Measurements from ENCODE around the gene STRIP2. TPM values are rescaled to one million over a fixed set of nuclear protein-coding genes. Genes with fewer than 3 reads are reported as not detected.

STRIP2 gene
- total and polyA plus RNA-seq, 9 of the 15 experiments (the other 6 are each of a cell fraction or from before 2014, with no cell fraction given): 10.1 to 81.8 (median 42.3) TPM

- TF ChIP-seq PRDM10 (IDR thresholded peaks at IDR 0.05; ENCODE audit: partially characterized antibody): peak; percentile 70
- TF ChIP-seq MCM5 (IDR thresholded peaks at IDR 0.05; ENCODE audit: low read depth): no peak
- TF ChIP-seq, protein P1, sequence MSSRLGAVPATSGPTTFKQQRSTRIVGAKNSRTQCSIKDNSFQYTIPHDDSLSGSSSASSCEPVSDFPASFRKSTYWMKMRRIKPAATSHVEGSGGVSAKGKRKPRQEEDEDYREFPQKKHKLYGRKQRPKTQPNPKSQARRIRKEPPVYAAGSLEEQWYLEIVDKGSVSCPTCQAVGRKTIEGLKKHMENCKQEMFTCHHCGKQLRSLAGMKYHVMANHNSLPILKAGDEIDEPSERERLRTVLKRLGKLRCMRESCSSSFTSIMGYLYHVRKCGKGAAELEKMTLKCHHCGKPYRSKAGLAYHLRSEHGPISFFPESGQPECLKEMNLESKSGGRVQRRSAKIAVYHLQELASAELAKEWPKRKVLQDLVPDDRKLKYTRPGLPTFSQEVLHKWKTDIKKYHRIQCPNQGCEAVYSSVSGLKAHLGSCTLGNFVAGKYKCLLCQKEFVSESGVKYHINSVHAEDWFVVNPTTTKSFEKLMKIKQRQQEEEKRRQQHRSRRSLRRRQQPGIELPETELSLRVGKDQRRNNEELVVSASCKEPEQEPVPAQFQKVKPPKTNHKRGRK (tag; IDR thresholded peaks at IDR 0.05): no peak
- TF ChIP-seq ZNF583 (CRISPR knock-in tag; IDR thresholded peaks at IDR 0.05): no peak
- TF ChIP-seq JUNB (CRISPR knock-in tag; conservative IDR thresholded peaks at IDR 0.05): no peak
- peak; percentile 62; the same call in 1 of the 2 replicates for TF ChIP-seq MITF (IDR thresholded peaks at IDR 0.05)
- TF ChIP-seq CAMTA2 (CRISPR knock-in tag; conservative IDR thresholded peaks at IDR 0.05): no peak
- TF ChIP-seq ZBTB40 (IDR thresholded peaks at IDR 0.05): no peak
- TF ChIP-seq ZBTB40 (CRISPR knock-in tag; IDR thresholded peaks at IDR 0.05): no peak
- peak; percentile 46 to 74; a peak in 3 of 4 replicates for TF ChIP-seq KDM1A (IDR thresholded peaks at IDR 0.05)
- no peak for TF ChIP-seq ZNF354B (CRISPR knock-in tag; IDR thresholded peaks at IDR 0.05)
These were observed 10.4 kb upstream of the STRIP2 start (continued) for GRCh38 chr7:129423700-129424410.

Measured in K562 (cell line).